IMR-90 (cell line): ENCODE measurements around the gene RXYLT1. TPM values are rescaled to one million over a fixed set of nuclear protein-coding genes. Genes with fewer than 3 reads are reported as not detected.

Experiments used
- ATAC-seq: fragments of 200-7000 bp; cut with Tn5 transposase; 2 replicates; pipeline ENCODE4 v1.9.1; 2020; ENCODE audit warnings: low read depth, mild to moderate bottlenecking, moderate library complexity
- BruUV-seq: library from RNA; stranded (reverse); fragments of 400-500 nt; replicated peaks from 2 replicates; lab custom pipeline; 2021; lab: Mats Ljungman, UMichigan
- CTCF ChIA-PET: fragments of 300-600 bp; formaldehyde crosslinking; extraction: SDS; loops from one replicate; lab custom pipeline; 2021; ENCODE audit warnings: antibody characterized with exemption; lab: Yijun Ruan, JAX
- POLR2A ChIA-PET: fragments of 300-600 bp; sonication (Branson Sonifier 250); formaldehyde crosslinking; loops from one replicate; lab custom pipeline; 2022; ENCODE audit warnings: antibody characterized with exemption; ENCODE audit not compliant: unreplicated experiment; lab: Charles Lee
- DNase-seq: peaks from one replicate; pipeline ENCODE4 v3.0.0; 2013
- H2AFZ ChIP-seq: replicated peaks from 2 replicates; pipeline ENCODE3; 2013; ENCODE audit warnings: low read length, mild to moderate bottlenecking; ENCODE audit not compliant: poor library complexity
- H2AK5ac ChIP-seq: 2 replicates; pipeline ENCODE4 v1.6.1; 2013; ENCODE audit warnings: low read depth, low read length, inconsistent platforms
- H2AK9ac ChIP-seq: replicated peaks from 2 replicates; pipeline ENCODE3; 2013; ENCODE audit warnings: mild to moderate bottlenecking, low read depth, low read length, moderate library complexity; ENCODE audit not compliant: poor library complexity
- H2BK120ac ChIP-seq: 2 replicates; pipeline ENCODE4 v1.6.1; 2013; ENCODE audit warnings: low read depth, low read length, inconsistent platforms
- H2BK15ac ChIP-seq: 3 replicates; pipeline ENCODE4 v1.6.1; 2013; ENCODE audit warnings: low read depth, low read length, inconsistent platforms
- H2BK20ac ChIP-seq: 2 replicates; pipeline ENCODE4 v1.6.1; 2013; ENCODE audit warnings: low read depth, mild to moderate bottlenecking, inconsistent platforms, low read length, moderate library complexity
- H2BK5ac ChIP-seq: 2 replicates; pipeline ENCODE4 v1.6.1; 2013; ENCODE audit warnings: mild to moderate bottlenecking, low read depth, low read length, inconsistent platforms; ENCODE audit not compliant: poor library complexity, severe bottlenecking
- H3K14ac ChIP-seq: replicated peaks from 2 replicates; pipeline ENCODE4 v1.6.1; 2013; ENCODE audit warnings: low read depth, low read length, inconsistent platforms
- H3K18ac ChIP-seq: 2 replicates; pipeline ENCODE4 v1.6.1; 2013; ENCODE audit warnings: low read depth, low read length, control low read depth
- H3K23ac ChIP-seq: 2 replicates; pipeline ENCODE4 v1.6.1; 2013; ENCODE audit warnings: low read depth, low read length, inconsistent platforms
- H3K27ac ChIP-seq: 2 replicates; pipeline ENCODE4 v1.5.1; 2013; ENCODE audit warnings: mild to moderate bottlenecking, control low read depth, low read length; ENCODE audit not compliant: insufficient read depth
- H3K27me3 ChIP-seq: 2 replicates; pipeline ENCODE4 v1.6.1; 2013; ENCODE audit warnings: low read length; ENCODE audit not compliant: control insufficient read depth, insufficient read depth
- H3K36me3 ChIP-seq: 2 replicates; pipeline ENCODE4 v1.6.1; 2013; ENCODE audit warnings: low read length, mixed read lengths; ENCODE audit not compliant: control insufficient read depth, insufficient read depth
- H3K4ac ChIP-seq: 2 replicates; pipeline ENCODE4 v1.6.1; 2013; ENCODE audit warnings: low read depth, low read length, inconsistent platforms
- H3K4me1 ChIP-seq: 2 replicates; pipeline ENCODE4 v1.6.1; 2013; ENCODE audit warnings: low read length, mixed read lengths; ENCODE audit not compliant: control insufficient read depth, insufficient read depth
- H3K4me2 ChIP-seq: 2 replicates; pipeline ENCODE4 v1.6.1; 2013; ENCODE audit warnings: low read depth, mild to moderate bottlenecking, control low read depth, low read length, moderate library complexity
- H3K4me3 ChIP-seq: 2 replicates; pipeline ENCODE4 v1.5.1; 2013; ENCODE audit warnings: low read depth, mild to moderate bottlenecking, control low read depth, low read length, moderate library complexity; ENCODE audit not compliant: insufficient read depth
- H3K56ac ChIP-seq: 2 replicates; pipeline ENCODE4 v1.6.1; 2013; ENCODE audit warnings: low read length, inconsistent platforms; ENCODE audit not compliant: insufficient read depth; ENCODE audit errors: extremely low read depth
- H3K79me1 ChIP-seq, 2 experiments: 2 replicates each; pipeline ENCODE4 v1.6.1; 2013; ENCODE audit warnings: low read length in 2 of 2, inconsistent platforms in 1 of 2, low read depth in 1 of 2
- H3K9ac ChIP-seq: 2 replicates; pipeline ENCODE4 v1.6.1; 2013; ENCODE audit warnings: low read depth, low read length, control low read depth
- H3K9me1 ChIP-seq: 2 replicates; pipeline ENCODE4 v1.6.1; 2013; ENCODE audit warnings: low read length, inconsistent platforms; ENCODE audit not compliant: insufficient read depth
- H3K9me3 ChIP-seq: 2 replicates; pipeline ENCODE4 v1.6.1; 2013; ENCODE audit warnings: low read length; ENCODE audit not compliant: control insufficient read depth, insufficient read depth
- H4K20me1 ChIP-seq: 2 replicates; pipeline ENCODE4 v1.6.1; 2013; ENCODE audit warnings: low read length, inconsistent platforms; ENCODE audit not compliant: insufficient read depth
- H4K5ac ChIP-seq: 2 replicates; pipeline ENCODE4 v1.6.1; 2013; ENCODE audit warnings: mild to moderate bottlenecking, low read depth, low read length, control low read depth
- H4K8ac ChIP-seq, 2 experiments: 2 replicates each; pipeline ENCODE4 v1.6.1; 2013; ENCODE audit warnings: low read depth in 2 of 2, low read length in 2 of 2, control low read depth in 1 of 2, inconsistent platforms in 1 of 2
- H4K91ac ChIP-seq: 2 replicates; pipeline ENCODE4 v1.6.1; 2013; ENCODE audit warnings: low read depth, low read length, inconsistent platforms; ENCODE audit not compliant: insufficient read depth
- BHLHE40 ChIP-seq: fragments of 150-350 bp; IDR thresholded peaks from 2 replicates; pipeline ENCODE4 v1.6.1; 2016; ENCODE audit warnings: mild to moderate bottlenecking, low read depth, low read length
- CHD1 ChIP-seq: IDR thresholded peaks from 2 replicates; pipeline ENCODE4 v1.6.1; 2012; ENCODE audit warnings: low read depth, low read length, improper control_type of control experiment
- MAZ ChIP-seq: IDR thresholded peaks from 2 replicates; pipeline ENCODE4 v1.6.1; 2012; ENCODE audit warnings: low read depth, mild to moderate bottlenecking, low read length, improper control_type of control experiment, moderate library complexity, borderline replicate concordance
- NFE2L2 ChIP-seq: fragments of 150-350 bp; IDR thresholded peaks from 2 replicates; pipeline ENCODE4 v1.6.1; 2016; ENCODE audit warnings: low read depth, mild to moderate bottlenecking, low read length
- RCOR1 ChIP-seq: IDR thresholded peaks from 2 replicates; pipeline ENCODE4 v1.6.1; 2012; ENCODE audit warnings: mild to moderate bottlenecking, low read length, improper control_type of control experiment; ENCODE audit not compliant: insufficient replicate concordance
- RFX5 ChIP-seq: IDR thresholded peaks from 2 replicates; pipeline ENCODE4 v1.8.0; 2012; ENCODE audit warnings: low read depth, mild to moderate bottlenecking, low read length, moderate library complexity
- WGBS, 2 experiments: methylation state at CpG; one replicate each; pipeline versions ENCODE4 v1.1.5 to v1.1.7; 2013; ENCODE audit warnings: missing lambda C conversion rate in 2 of 2; ENCODE audit not compliant: insufficient read length in 1 of 2; ENCODE audit errors: extremely low coverage in 2 of 2; 5-methylcytosine and 5-hydroxymethylcytosine counted together
- dilution Hi-C: fragments of 300-500 bp; cut with HindIII; formaldehyde crosslinking; loops from one replicate; pipeline ENCODE4 v1.14.3; 2018; ENCODE audit warnings: low sequenced_read_pairs; ENCODE audit not compliant: unreplicated experiment
- in situ Hi-C: fragments of 300-500 bp; cut with MboI; formaldehyde crosslinking; loops from 3 replicates; pipeline ENCODE4 v1.14.3; 2019; ENCODE audit warnings: low sequenced_read_pairs, inconsistent platforms, mixed read lengths
- intact Hi-C: fragments of 100-400 bp; cut with micrococcal nuclease; formaldehyde crosslinking; loops from 2 replicates; pipeline ENCODE4 v1.10.0; 2022
- polyA plus RNA-seq, 3 experiments: library from polyadenylated mRNA; depleted of rRNA; stranded (reverse); fragments of >200 nt; gene quantifications; 2 replicates each; pipeline ENCODE4 v1.2.3, GENCODE V29; 2012; ENCODE audit warnings: low replicate concordance in 1 of 3
- total RNA-seq: library from RNA; depleted of rRNA; stranded (reverse); fragments of >200 nt; gene quantifications from 2 replicates; pipeline ENCODE4 v1.2.3, GENCODE V29; 2012

Gene RXYLT1
- total and polyA plus RNA-seq, 2 of the 4 experiments (the other 2 are of a cell fraction) = 9.0 to 9.5 TPM

DNA sequence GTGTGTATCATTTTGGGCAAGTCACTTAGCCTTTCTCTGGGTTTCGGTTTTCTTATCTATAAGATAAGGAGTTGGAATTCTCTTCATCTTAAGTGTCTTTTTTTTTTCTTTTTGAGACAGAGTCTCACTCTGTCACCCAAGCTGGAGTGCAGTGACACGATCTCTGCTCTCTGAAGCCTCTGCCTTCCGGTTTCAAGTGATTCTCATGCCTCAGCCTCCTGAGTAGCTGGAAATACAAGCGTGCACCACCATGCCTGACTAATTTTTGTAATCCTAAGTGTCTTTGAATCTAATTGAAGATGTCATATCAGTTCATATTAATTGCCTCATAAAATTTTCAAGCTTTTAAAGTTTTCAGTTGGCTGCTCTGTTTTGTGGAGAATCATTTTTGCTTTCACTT lies 68.7 kb downstream of the RXYLT1 start:
- in situ Hi-C loops = loop anchor here (10.0 kb wide), 1 partner anchor 146 kb away; no protein-coding TSS in a partner anchor
- CTCF ChIA-PET = no interaction called here

More for the DNA sequence above, 68.7 kb downstream of the RXYLT1 start:
- DNase-seq (no peak), ATAC-seq (no peak)
- Histone ChIP-seq H2AK9ac (no peak overlapping the region), H3K9ac (no peak overlapping the region), H3K4me3 (no peak overlapping the region), H3K14ac (no peak overlapping the region), H3K23ac (no peak overlapping the region), H3K9me3 (no peaks in the 10 kb centered on the region), H3K79me1 (peaks cover 0 to 22% of the 10 kb centered on the region in 2 experiments; a peak in 2 of 4 replicates), H2BK5ac (no peak overlapping the region), H2BK20ac (no peak overlapping the region), H3K36me3 (peaks cover 8% of the 10 kb centered on the region), H4K91ac (no peak overlapping the region), H3K56ac (no peak overlapping the region), H4K5ac (no peak overlapping the region), H3K27me3 (no peaks in the 10 kb centered on the region), H2AK5ac (no peak overlapping the region), H2AFZ (no peak overlapping the region), H3K18ac (no peak overlapping the region), H3K4ac (no peak overlapping the region), H2BK15ac (no peak overlapping the region), H3K4me2 (peak overlapping the region; percentile 69), H4K20me1 (peaks cover 53% of the 10 kb centered on the region), H4K8ac (no peak overlapping the region), H2BK120ac (no peak overlapping the region), H3K4me1 (peaks cover 9% of the 10 kb centered on the region), H3K9me1 (peaks cover 16% of the 10 kb centered on the region), H3K27ac (peak overlapping the region; percentile 24; the same call in 1 of the 2 replicates)
- POLR2A ChIA-PET = interaction anchor here (0.6 kb wide), 1 partner anchor 27 kb away, joined by 9 read pairs; no protein-coding TSS in a partner anchor
- BruUV-seq = no TSS peak
- dilution Hi-C loops = loop anchor here (25.0 kb wide), 1 partner anchor 414 kb away; no protein-coding TSS in a partner anchor
- no peak for TF ChIP-seq CHD1
- no peak for TF ChIP-seq RCOR1
- no peak for TF ChIP-seq BHLHE40
- no peak for TF ChIP-seq MAZ
- no peak for TF ChIP-seq NFE2L2
- no peak for TF ChIP-seq RFX5
- intact Hi-C loops = loop anchor here (5.0 kb wide), 1 partner anchor 159 kb away; no protein-coding TSS in a partner anchor
- no CpG with 5 or more reads among the region's 4 CpGs for WGBS, 2 experiments
